22Rv1 (cell line): ENCODE data around the gene NOP16.

Experiments
- H3K27ac ChIP-seq: fragments of 450-650 bp; 2 replicates; pipeline ENCODE4 v1.5.1; 2017
- CTCF ChIP-seq: fragments of 450-650 bp; IDR thresholded peaks from 2 replicates; pipeline ENCODE4 v1.5.1; 2017; ENCODE audit warnings: mild to moderate bottlenecking
- ZFX ChIP-seq: fragments of 450-650 bp; IDR thresholded peaks from 2 replicates; pipeline ENCODE4 v1.6.1; 2017; ENCODE audit warnings: antibody characterized with exemption, borderline replicate concordance

Gene NOP16

GRCh38 chr5:176425138-176425537 is 36.7 kb upstream of the NOP16 start:
- TF ChIP-seq ZFX: no peak
- TF ChIP-seq CTCF: no peak
- H3K27ac ChIP-seq: no peak overlapping the region

- TF ChIP-seq ZFX (no peak), CTCF (no peak)
Measured at GRCh38 chr5:176424181-176424580, 35.8 kb upstream of the NOP16 start.

GRCh38 chr5:176420972-176421544 is 32.7 kb upstream of the NOP16 start:
- TF ChIP-seq ZFX (no peak), CTCF (no peak)
- H3K27ac ChIP-seq: no peak overlapping the region

More at GRCh38 chr5:176424181-176424580, 35.8 kb upstream of the NOP16 start:
- H3K27ac ChIP-seq: no peak overlapping the region

GRCh38 chr5:176420086-176420485 is 31.7 kb upstream of the NOP16 start:
- no peak for TF ChIP-seq ZFX
- TF ChIP-seq CTCF: no peak
- H3K27ac ChIP-seq: no peak overlapping the region

- H3K27ac ChIP-seq: no peak overlapping the region
Measured at GRCh38 chr5:176418251-176418650, 29.9 kb upstream of the NOP16 start.

DNA sequence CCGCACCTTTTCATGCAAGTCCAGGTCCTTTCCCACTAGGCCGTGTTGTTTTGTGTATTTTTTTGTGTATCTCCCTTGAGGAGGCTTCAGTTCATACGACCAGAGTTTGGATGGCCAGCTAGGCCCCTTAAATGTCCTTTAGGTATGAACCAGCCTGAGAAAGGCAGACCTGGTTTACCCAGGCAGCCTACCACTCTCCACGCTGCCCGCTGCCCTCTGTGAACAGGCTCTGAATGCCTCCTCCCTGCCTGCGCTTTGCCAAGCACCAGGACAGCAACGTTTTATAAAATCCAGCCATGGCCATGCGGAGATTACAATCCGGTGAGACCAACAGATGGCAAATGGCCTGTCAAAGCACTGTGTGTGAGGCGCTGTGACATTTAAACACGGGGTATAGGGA is 28.6 kb upstream of the NOP16 start:
- peak overlapping the region; percentile 78 for H3K27ac ChIP-seq
- no peak for TF ChIP-seq CTCF
- TF ChIP-seq ZFX: no peak

More at GRCh38 chr5:176418251-176418650, 29.9 kb upstream of the NOP16 start:
- TF ChIP-seq CTCF: no peak
- no peak for TF ChIP-seq ZFX

- peak within 1 kb of the TSS; percentile 78 for H3K27ac ChIP-seq
- TF ChIP-seq CTCF (peak; percentile 97), ZFX (no peak)
Measured at GRCh38 chr5:176415952-176416924, 27.8 kb upstream of the NOP16 start, which contains the start of gene CLTB. Gene CLTB (minus strand): TSS chr5:176416539. CDS start chr5:176416363, 176 bp downstream.
